ENCODE measurements around the gene ATXN7L2.

ATXN7L2 gene

DNA sequence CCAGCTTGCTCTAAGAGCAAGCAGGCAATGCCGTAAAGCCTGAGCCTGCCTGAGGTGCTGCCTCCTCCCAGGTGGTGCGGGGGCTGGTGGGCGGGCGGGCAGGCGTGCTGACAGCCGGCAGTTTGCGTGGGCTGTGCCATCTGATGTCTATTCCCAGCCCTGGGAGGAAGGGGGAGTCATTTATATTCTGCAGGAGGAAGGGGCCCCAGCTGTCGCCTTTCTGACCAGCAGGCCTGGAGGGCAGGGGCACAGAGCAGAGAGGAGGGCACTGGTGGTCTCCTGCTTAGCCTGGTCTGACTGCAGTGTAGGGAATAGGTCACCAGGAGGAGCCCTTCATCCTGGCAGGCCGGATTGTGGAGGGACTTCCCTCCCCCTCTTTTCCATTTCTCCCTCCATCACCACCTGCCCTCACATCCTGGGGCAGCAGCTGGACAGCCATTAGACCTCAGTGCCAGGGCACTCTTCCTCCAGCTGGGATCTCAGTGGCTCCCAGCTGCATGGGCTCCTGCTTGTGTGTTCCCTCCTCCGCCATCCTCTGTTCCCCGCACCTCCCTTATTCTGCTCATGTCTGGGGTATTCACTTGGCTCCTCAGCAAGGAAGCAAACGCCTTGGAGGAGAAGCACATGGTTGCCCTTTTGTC, 14.6 kb downstream of the ATXN7L2 start:
- DNase-seq (ENCODE audit: low read depth), result no peak

DNA sequence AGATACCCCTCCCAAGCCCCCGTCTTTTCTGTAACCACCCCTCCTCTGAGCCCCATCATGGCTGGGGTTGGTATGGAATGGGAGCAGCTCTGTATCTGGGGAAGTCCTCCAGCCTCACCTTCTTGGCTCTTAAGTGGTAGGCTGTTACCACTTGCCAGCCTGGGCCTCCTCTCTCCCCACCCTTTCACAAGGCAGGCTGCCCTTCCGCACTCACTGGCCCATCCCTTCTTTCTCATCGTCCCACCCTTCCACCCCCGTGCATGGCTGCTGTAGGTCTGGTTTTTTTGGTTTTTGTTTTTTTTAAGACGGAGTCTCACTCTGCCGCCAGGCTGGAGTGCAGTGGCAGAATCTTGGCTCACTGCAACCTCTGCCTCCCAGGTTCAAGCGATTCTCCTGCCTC, 15.4 kb downstream of the ATXN7L2 start:
- DNase-seq (ENCODE audit: low read depth), result no peak

DNA sequence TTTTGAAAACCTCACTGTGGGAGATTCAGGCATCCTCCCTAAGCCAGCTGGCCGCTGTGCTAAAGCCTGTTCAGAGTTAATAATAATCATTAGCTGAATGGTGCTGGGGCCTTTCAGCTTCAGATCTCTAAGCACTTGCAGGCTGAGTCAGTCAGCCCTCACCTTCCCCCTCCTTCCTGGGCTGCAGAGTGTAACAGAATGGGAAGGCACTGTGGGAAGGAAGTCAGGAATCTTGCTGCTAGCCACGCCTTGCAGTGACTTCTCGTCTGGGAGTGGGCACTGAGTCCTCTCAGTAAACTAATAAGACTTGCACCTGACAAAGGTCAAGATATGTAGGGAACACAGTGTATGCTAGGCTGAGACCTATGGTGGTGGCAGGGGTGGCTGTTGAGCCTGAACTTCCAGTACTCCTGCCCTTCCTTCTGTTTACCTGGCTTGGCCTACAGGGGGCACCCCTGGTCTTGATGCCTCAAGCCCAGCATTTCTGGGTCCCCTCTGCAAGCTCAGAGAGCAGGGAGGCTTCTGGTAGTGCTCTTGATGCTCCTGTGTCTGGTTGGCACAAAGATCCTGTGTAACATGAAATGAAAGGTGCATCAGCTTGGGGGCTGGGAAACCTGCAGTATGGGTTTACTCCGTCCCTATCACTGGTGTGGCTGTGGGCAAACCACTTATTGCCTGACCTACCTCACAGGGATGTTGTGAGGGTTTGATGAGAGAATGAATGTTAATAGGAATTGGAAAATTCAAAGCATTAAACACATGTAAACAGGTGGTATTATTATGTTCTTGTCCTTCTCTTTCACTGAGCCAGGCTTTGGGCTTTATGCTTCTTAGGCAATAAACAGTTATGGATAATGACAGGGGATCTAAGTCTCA, 16.2 kb downstream of the ATXN7L2 start:
- peak; percentile 56 for DNase-seq (ENCODE audit: low read depth)

DNA sequence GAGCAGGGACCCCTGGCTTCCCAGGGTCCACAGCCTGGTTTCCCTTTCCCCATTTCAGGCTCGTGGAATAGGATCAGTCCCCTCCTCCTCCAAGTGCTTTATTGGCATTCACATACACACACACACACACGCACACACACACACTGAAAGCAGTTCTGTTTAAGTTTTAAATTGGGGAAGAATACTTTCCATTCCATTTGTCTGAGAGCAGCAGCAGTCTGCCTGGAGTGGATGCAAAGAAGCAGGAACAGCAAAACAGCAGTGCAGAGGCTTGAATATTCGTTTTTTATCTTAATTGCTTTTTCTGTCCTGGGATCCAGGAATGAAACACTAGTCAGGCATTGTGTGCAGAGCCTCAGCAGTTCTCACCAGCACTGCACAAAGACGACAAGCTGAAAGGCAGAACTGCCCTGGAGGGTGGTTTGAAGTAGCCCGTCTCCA, 17.3 kb downstream of the ATXN7L2 start:
- no peak for DNase-seq (ENCODE audit: low read depth)

DNA sequence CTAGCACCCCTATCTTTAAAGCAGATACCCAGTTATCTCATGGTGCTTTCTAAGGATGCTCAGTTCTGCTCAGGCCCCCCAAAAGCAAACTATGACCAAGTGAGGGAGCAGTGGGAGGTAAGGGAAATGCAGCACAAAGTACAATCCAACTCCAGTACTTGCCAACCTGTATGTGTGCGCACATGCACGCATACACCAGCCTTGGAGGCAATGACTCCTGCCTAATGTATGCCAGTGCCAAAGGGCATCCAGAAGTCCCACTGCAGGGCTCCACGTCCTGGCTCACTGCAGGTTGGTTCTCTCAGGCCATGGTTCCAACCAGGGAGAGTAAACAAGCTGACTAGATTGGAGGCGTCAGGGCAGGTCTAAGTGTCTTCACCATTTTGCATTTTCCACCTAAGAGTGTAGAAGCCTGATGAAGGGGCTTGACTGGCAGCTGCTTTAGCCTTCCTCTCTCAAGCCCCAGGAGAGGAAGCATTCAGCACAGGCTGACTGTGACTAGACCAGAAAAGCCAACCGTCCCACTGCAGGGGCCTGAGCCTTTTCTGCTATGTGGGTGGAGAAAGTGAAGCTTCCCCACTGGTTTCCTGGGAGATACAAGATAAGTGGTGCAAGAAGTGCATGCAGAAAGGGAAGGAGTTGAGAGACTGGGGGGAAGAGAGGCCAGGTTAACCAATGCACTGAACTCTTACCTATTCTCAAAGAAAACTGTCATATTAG, 18.1 kb downstream of the ATXN7L2 start:
- DNase-seq (ENCODE audit: low read depth), result no peak

DNA sequence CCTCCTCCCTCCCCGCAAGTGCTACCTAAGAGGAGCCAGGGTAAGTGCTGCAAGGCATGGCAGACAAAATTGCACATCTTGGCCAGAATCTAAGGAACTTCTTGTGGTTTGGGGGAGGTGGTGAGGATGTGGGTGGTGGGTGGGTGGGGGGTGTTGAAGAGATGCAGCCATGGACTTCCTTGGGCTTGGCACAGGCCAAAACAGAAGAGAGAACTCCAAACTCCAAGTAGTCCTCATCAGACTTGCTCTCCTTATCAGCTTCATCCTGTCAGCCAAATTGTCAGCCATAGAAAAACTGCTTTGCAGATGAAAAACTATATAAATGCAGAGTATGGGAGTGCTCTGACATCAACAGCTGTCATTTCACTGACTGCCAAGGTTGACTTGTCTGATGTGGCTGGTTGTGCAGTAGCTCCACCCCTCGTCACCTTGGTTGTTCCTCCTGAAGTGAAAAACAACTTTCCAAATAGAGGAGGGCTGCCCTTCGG, 18.7 kb downstream of the ATXN7L2 start:
- peak; percentile 47 for DNase-seq (ENCODE audit: low read depth)

DNA sequence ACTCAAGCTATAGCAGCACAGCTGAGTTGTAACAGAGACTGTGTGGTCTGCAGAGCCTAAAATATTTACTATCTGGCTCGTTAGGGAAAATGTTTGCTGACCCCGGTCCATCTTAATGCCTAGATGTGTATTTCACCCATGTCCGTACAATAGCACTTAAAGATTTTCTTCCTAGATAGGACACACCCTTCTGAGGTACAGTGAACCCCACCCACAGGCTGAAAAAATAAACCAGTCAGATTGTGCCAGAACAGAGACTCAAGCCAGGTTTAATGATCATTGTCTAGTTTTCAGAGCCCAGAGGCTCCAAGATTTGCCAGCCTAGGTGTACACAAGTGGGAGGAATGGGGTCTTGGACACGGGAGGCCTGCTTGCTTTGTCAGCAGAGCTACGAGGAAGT, 20.2 kb downstream of the ATXN7L2 start:
- DNase-seq (ENCODE audit: low read depth), result no peak

DNA sequence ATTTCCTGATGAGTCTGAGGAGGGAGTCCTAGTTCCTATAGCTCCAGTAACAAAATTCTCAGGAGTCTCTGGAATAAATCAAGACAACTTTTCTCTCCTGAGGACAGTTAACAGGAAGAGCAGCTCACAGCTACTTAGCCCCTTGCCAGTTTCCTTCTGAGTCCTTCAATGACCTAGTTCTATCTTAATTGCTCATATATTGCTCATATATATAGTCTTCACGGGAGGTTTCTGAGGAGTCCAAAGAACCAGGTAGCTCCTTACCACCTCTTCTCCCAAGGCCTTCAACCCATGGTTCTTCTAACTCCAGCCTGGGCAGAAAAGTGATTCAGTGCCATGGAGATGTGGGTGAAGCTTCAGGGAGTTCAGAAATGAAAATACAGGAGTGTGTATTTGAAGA, 21.3 kb downstream of the ATXN7L2 start:
- no peak for DNase-seq (ENCODE audit: low read depth)

DNA sequence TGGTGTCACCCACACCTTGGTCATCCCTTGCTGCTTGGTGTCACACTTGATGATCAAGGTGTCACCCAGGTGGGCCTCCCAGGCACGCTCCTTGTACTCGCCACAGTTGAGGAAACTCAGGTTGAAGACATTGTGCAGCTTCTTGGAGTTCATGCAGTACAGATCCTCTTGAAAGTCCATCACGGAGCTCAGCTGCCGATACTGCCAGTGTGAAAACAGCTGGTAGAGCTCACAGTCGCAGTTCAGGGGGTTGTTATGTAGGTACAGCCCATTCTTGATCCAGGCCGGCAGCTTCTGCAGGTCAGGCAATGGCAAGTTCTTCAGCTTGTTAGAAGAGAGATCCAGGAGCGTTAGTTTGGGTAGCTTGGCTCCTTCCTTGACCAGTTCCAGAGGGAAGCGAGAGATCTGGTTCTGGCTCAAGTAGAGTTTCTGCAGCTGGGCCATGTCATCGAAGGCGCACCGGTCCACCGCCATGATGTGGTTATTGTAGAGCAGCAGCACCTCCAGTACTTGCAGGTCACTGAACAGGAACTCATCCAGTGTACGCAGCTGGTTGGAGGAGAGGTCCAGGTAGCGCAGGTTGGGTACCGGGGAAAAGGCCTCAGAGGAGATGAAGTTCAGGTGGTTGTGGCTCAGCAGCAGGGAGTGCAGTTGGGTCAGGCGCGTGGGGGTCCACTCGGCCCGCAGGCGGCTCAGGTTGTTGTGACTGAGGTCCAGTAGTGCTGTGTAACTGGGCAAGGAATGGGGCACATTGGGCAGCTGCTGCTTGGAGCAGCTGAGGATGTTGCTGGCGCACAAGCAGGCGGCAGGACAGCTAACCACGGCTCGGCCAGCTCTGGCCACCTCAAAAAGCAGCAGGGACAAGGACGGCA, 24.5 kb downstream of the ATXN7L2 start:
- no peak for DNase-seq (ENCODE audit: low read depth)

DNA sequence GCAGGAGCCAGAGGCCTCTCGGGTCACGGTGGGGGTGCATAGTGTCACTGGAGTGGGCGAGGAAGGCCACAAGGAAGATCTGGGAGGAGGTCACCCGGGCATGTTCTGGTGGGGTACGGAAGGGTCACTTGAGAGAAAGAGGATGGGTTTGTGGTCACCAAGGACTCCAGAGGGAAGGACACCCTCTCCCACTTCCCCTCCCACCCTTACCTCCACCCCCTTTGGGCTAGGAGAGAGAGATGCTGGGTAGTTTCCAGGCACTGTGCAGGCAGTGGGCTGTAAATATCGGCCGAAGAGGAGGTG, 25.1 kb downstream of the ATXN7L2 start:
- no peak for DNase-seq (ENCODE audit: low read depth)

DNA sequence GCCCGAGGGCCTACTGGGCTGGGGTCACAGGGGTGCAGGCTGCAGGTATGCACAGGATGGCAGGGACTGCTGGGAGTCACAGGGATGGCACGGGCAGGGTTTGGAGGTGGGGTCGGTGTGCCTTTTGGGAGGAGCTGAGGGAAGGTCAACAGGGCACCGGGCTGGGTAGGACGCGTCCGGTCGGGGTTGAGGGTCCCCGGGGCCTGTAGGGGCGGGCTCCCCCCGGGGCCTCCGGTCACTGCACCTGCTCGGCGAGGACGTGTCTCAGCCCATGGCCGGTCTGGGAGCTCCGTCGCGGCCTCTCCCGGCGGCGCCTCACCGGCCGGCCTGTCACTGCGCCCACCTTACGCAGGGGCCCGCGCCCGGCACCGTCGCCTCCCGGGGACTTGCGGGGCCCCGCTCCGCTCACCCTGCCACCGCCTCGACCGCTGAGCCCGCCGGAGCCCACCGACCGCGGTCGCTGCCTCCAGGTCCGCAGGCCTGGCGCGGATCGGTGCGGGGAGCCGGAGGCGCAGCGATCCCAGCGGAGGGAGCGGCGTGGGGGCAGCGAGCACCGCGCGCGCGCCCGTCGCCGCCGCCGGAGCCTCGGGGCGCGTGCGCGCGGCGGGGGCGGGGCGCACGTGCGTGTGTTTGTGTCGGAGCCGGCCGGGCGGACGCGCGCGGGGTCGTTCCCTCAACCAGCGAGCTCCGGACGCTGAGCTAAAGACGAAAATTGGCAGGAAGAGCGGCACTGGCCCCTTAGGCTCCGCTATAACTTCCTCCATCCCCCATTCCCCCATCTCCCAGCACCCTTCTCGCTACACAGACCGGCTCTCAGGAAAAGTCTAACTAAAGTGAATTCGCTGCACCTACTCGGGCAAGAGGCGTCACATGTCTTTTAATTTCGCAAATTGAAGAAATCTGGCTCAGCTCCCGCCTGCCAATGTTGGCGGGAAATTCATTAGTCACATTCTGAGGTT, 25.8 kb downstream of the ATXN7L2 start, which contains the start of gene AMIGO1:
AMIGO1 (minus strand) TSS at position 552 of the 959 bp plus-strand sequence. CDS start 815 bp downstream, outside the sequence.
- peak; percentile 45 for DNase-seq (ENCODE audit: low read depth)

DNA sequence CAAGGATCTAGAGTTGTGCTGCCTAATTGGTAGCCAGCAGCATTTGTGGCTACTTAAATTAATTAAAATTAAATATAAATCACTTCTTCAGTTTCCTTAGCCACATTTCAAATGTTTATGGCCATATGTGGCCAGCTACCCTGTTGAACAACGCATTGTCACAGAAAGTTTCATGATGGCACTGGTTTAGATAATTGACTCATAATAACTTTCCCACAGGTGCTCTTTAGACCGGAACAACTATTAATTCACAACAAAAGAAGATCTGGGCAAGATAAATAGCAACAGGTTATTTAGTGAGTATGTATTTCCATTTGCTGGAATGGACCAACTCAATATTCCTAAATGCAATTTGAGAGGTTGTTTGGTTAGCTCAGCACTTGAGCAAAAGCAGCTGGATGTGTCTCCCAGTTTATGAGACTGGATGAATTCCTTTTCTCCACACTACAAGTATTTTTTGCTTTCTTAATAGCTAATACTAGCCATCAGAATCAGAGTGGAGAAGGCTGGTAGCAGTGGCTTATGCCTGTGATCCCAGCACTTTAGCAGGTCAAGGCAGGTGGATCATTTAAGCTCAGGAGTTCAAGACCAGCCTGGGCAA, 29.5 kb downstream of the ATXN7L2 start:
- DNase-seq (ENCODE audit: low read depth), result no peak

DNA sequence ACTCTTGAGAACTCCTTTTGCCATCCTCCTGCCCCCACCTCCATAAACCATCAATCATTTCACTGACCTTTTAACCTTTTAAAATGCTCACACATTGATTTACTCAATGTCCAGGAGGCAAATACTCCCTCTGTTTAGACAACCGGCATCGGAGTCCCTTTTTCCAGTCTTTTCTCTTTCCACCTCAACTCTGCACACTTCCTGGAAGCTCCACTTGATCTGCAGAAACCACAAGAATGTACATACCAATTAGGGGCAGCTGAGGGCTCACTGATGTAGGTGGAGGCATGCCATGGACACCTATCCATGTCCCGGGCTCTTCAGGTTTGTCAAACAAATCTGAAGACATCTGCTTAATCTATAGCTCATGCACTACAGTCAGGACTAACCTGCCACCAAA, 31.1 kb downstream of the ATXN7L2 start:
- DNase-seq (ENCODE audit: low read depth), result no peak

DNA sequence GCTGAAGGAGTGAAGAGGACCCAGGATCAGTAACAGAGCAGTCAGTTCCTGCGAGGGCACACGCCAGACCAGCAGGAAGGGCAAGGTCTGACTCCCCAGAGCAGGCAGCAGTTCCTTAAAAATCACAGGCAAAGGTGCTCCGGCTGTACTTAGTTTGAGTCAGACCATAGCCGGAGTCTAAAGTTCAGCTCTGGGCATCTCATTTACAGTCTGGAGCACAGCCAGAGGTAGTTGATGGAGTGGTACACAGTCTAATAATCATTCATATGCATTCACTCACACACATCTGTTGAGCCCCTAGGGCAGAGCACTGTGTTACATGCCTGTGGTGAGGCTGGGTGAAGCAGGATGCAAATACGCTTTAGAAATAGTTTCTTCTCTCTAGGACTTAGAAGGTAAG, 33.2 kb downstream of the ATXN7L2 start:
- DNase-seq (ENCODE audit: low read depth), result no peak

DNA sequence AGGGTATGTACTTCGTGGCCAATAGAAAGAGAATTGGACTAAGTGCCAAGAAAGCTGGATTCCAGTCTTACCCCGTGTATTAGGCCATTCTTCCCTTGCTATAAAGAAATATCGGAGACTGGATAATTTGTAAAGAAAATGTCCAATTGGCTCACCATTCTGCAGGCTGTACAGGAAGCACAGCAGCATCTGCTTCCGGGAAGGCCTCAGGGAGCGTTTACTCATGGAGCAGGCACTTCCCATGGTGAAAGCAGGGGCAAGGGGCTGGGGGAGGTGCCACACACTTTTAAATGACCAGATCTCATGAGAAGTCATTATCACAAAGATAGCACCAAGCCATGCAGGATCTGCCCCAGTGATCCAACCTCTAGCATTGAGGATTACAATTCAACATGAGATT, 33.6 kb downstream of the ATXN7L2 start:
- DNase-seq (ENCODE audit: low read depth), result no peak

DNA sequence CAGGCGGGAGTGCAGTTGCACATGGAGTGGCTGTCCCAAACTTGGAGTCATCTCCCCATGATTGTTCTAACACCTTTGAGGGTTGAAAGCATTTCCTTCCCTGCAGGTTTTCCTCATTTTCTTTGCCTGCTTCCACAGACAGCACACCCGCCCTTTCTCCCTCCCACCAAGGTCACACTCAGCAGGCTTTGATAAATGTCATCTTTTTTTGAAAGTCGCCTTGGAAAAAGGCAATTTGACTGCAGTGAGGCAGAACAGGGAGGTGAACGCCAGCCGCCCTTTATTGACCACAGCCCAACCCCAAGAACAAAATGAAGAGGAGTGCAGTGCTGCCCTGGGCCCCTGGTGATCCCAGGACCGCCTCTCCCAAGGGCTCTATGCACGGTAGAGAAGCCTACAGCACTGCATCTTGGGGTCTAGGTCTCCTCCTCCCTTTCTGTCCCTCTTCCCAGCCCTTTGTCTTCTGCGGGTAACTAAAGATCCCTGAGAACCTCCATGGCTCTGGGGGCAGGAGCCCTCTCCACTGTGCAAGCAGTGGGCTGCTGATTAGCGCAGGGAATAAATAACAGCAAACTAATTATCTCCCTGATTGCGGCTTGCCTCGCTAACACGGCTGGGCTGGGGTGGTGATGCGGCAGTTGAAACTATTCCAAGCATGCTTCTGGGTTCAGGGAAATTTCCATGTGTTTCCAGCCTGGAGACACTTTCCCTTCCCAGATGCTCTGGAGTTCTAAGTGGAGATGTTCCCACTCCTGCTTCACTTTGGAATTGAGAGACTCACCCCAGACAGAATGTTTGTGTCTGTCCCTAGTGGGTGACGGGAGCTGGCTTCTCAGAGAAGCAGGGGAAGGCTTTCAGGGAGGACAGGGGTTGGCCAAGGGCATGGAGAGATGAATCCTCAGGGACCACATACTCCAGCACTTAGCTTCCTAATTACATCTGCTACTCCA, 37.6 kb downstream of the ATXN7L2 start:
- DNase-seq (ENCODE audit: low read depth), result no peak

DNA sequence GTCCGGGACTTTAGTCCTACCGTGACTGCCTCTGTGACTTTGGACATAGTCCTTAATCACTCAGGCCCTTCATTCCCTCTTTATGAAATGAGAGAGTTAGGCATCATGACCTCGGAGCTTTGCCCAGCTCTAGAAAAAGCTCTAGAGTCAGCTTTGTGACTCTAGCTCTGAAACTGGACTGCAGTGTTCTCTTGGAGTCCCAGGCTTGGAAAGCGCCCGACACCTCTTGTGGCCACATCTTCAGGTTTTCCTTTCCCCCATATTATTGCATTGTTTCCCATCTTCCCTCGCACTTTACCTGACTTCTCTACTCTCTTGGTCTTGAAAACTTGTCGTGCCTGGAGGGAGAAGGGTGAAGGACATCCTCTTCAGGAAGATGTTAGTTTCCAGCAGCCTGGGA, 38.3 kb downstream of the ATXN7L2 start:
- DNase-seq (ENCODE audit: low read depth), result no peak

DNA sequence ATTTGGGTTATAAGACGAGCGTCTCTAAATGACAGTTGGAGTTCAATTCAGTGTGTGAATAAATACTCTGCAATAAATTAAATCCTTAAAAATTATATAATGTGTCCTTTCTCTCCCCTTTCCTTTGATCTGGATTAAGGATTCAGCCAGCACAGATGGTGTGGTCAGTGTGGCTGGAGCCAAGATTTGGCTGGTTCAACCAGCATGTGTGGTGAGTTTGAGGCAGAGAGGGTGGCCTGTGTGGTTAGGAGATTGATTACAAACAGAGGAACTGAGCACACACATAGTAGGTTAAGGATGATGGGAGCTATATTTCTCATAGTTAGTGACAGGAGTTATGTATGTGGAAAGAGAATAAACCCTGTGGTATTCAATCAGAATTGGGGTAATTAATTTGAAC, 40.0 kb downstream of the ATXN7L2 start:
- no peak for DNase-seq (ENCODE audit: low read depth)

Data from CMK (cell line).